Natural killer cell (primary cell): ENCODE measurements around the gene PPARG. TPM values are rescaled to one million over a fixed set of nuclear protein-coding genes. Genes with fewer than 3 reads are reported as not detected.

Source experiments
- ATAC-seq, 3 donors: fragments of 150-1000 bp in 2 of 3; fragments of 200-7000 bp in 1 of 3; cut with Tn5 transposase; 1 replicate in 1 of 3; 2 replicates in 2 of 3; pipeline ENCODE4 v1.10.0; 2021; ENCODE audit warnings: mild to moderate bottlenecking in 2 of 3, moderate library complexity in 2 of 3
- DNase-seq, 2 donors: peaks; one replicate each; pipeline versions ENCODE4 v3.0.0 to v3.0.0-alpha.2; 2013 to 2021; ENCODE audit warnings: mixed read lengths in 1 of 2
- H3K27ac ChIP-seq: one replicate; pipeline ENCODE4 v1.5.1; 2013; ENCODE audit warnings: mild to moderate bottlenecking, low read length
- H3K27me3 ChIP-seq: one replicate; pipeline ENCODE4 v1.6.1; 2013; ENCODE audit warnings: low read length; ENCODE audit not compliant: control insufficient read depth, insufficient read depth
- H3K36me3 ChIP-seq: one replicate; pipeline ENCODE4 v1.6.1; 2013; ENCODE audit warnings: low read length; ENCODE audit not compliant: control insufficient read depth, insufficient read depth
- H3K4me1 ChIP-seq: one replicate; pipeline ENCODE4 v1.6.1; 2013; ENCODE audit warnings: low read length; ENCODE audit not compliant: control insufficient read depth, insufficient read depth
- H3K4me3 ChIP-seq: one replicate; pipeline ENCODE4 v1.5.1; 2013; ENCODE audit warnings: low read length
- H3K9me3 ChIP-seq: one replicate; pipeline ENCODE4 v1.6.1; 2013; ENCODE audit warnings: low read length; ENCODE audit not compliant: control insufficient read depth, insufficient read depth
- H3K27ac Mint-ChIP-seq, 2 donors: one replicate each; pipeline ENCODE4 v1.8.0; 2022; ENCODE audit warnings: mild to moderate bottlenecking in 2 of 2, mixed read lengths in 2 of 2, moderate library complexity in 1 of 2
- H3K27me3 Mint-ChIP-seq, 2 donors: one replicate each; pipeline ENCODE4 v1.8.0; 2022; ENCODE audit warnings: low read depth in 2 of 2, mixed read lengths in 2 of 2
- H3K36me3 Mint-ChIP-seq: one replicate; pipeline ENCODE4 v1.8.0; 2022; ENCODE audit warnings: mixed read lengths
- H3K4me1 Mint-ChIP-seq, 2 donors: one replicate each; pipeline ENCODE4 v1.8.0; 2022; ENCODE audit warnings: mixed read lengths in 2 of 2
- H3K4me3 Mint-ChIP-seq: one replicate; pipeline ENCODE4 v1.8.0; 2022; ENCODE audit warnings: mild to moderate bottlenecking, moderate library complexity, mixed read lengths
- H3K9me3 Mint-ChIP-seq, 2 donors: one replicate each; pipeline ENCODE4 v1.8.0; 2022; ENCODE audit warnings: mixed read lengths in 2 of 2
- CTCF ChIP-seq: fragments of 200-600 bp; IDR thresholded peaks from one replicate; pipeline ENCODE4 v1.8.0; 2022; ENCODE audit warnings: antibody characterized with exemption
- WGBS: methylation state at CpG from one replicate; pipeline ENCODE4 v1.1.7; 2013; ENCODE audit warnings: missing lambda C conversion rate; ENCODE audit not compliant: insufficient coverage; 5-methylcytosine and 5-hydroxymethylcytosine counted together
- intact Hi-C: fragments of 100-400 bp; cut with micrococcal nuclease; formaldehyde crosslinking; loops from one replicate; pipeline ENCODE4 v1.14.2; 2022
- total RNA-seq, 4 donors: library from RNA; stranded (reverse); fragments of 120-200 nt in 1 of 4; gene quantifications; one replicate each; pipeline versions ENCODE4 v1.2.3 to v1.2.4, GENCODE V29; 2013 to 2022

The PPARG gene
- total RNA-seq, 3 donors from 2014 or later (not counting 1 experiment from before 2014, with no cell fraction given), result 0.21 TPM; not detected in 2

- Histone ChIP-seq H3K4me1 (no peaks in the 10 kb centered on the region), H3K27me3 (no peaks in the 10 kb centered on the region), H3K9me3 (no peaks in the 10 kb centered on the region), H3K36me3 (no peaks in the 10 kb centered on the region), H3K4me3 (no peak overlapping the region), H3K27ac (no peak overlapping the region)
- ATAC-seq, result no peak
- intact Hi-C loops, result no loop called here
- DNase-seq, result no peak
- Mint-ChIP-seq H3K9me3 (no peaks in the 10 kb centered on the region), H3K27me3 (peaks cover 2 to 19% of the 10 kb centered on the region in 2 donors), H3K4me3 (no peak overlapping the region), H3K4me1 (no peaks in the 10 kb centered on the region), H3K27ac (no peak overlapping the region), H3K36me3 (no peaks in the 10 kb centered on the region)
- TF ChIP-seq CTCF, result no peak
- 89% methylated on average over 3 of the region's 3 CpGs for WGBS
Measured at GRCh38 chr3:12420393-12420792, 131.5 kb downstream of the PPARG start.

- WGBS, result 95% methylated on average over 5 of the region's 5 CpGs
- H3K4me3 ChIP-seq, result no peak overlapping the region
- H3K4me1 ChIP-seq, result no peaks in the 10 kb centered on the region
- Mint-ChIP-seq H3K4me3 (no peak overlapping the region), H3K4me1 (no peaks in the 10 kb centered on the region), H3K9me3 (no peaks in the 10 kb centered on the region), H3K36me3 (no peaks in the 10 kb centered on the region), H3K27me3 (peaks cover 2 to 19% of the 10 kb centered on the region in 2 donors), H3K27ac (no peak overlapping the region)
- DNase-seq, result no peak
- no peaks in the 10 kb centered on the region for H3K9me3 ChIP-seq
- no peaks in the 10 kb centered on the region for H3K36me3 ChIP-seq
- intact Hi-C loops, result no loop called here
- no peak overlapping the region for H3K27ac ChIP-seq
- no peaks in the 10 kb centered on the region for H3K27me3 ChIP-seq
- no peak for TF ChIP-seq CTCF
- no peak for ATAC-seq
Measured at GRCh38 chr3:12421132-12421531, 132.3 kb downstream of the PPARG start.

- Histone ChIP-seq H3K27ac (no peak overlapping the region), H3K36me3 (no peaks in the 10 kb centered on the region), H3K4me1 (no peaks in the 10 kb centered on the region), H3K9me3 (no peaks in the 10 kb centered on the region), H3K27me3 (no peaks in the 10 kb centered on the region), H3K4me3 (no peak overlapping the region)
- intact Hi-C loops, result no loop called here
- H3K9me3 Mint-ChIP-seq, result no peaks in the 10 kb centered on the region
- H3K4me1 Mint-ChIP-seq, result no peaks in the 10 kb centered on the region
- 90% methylated on average over 4 of the region's 4 CpGs for WGBS
- no peak for DNase-seq
- H3K36me3 Mint-ChIP-seq, result no peaks in the 10 kb centered on the region
- no peak overlapping the region for H3K27ac Mint-ChIP-seq
- no peak overlapping the region for H3K4me3 Mint-ChIP-seq
- H3K27me3 Mint-ChIP-seq, result peaks cover 5 to 30% of the 10 kb centered on the region in 2 donors
- ATAC-seq, result no peak
- no peak for TF ChIP-seq CTCF
Measured at GRCh38 chr3:12423131-12423530, 134.3 kb downstream of the PPARG start.

- peaks cover 8 to 33% of the 10 kb centered on the region in 2 donors for H3K27me3 Mint-ChIP-seq
- H3K9me3 ChIP-seq, result no peaks in the 10 kb centered on the region
- no peaks in the 10 kb centered on the region for H3K36me3 ChIP-seq
- H3K4me1 ChIP-seq, result no peaks in the 10 kb centered on the region
- no peak for ATAC-seq
- no peak overlapping the region for H3K4me3 ChIP-seq
- intact Hi-C loops, result no loop called here
- no peak for DNase-seq
- WGBS, result 31% methylated on average over 4 of the region's 6 CpGs
- no peak overlapping the region for H3K27ac Mint-ChIP-seq
- H3K4me1 Mint-ChIP-seq, result no peaks in the 10 kb centered on the region
- no peak overlapping the region for H3K27ac ChIP-seq
- H3K4me3 Mint-ChIP-seq, result no peak overlapping the region
- no peaks in the 10 kb centered on the region for H3K27me3 ChIP-seq
- TF ChIP-seq CTCF, result no peak
- no peaks in the 10 kb centered on the region for H3K9me3 Mint-ChIP-seq
- no peaks in the 10 kb centered on the region for H3K36me3 Mint-ChIP-seq
Measured at GRCh38 chr3:12423918-12424630, 135.2 kb downstream of the PPARG start.
